Mammary epithelial cell (primary cell): ENCODE data around the gene GPC5.
"Not testable (repeated sequence)": the region's sequence is repeated elsewhere in the genome, so short reads cannot be mapped to it uniquely, and the experiment has no call there.

ENCODE experiments used
- CTCF ChIP-seq, 2 donors: IDR thresholded peaks in 1 of 2; conservative IDR thresholded peaks in 1 of 2; 2 replicates each; pipeline ENCODE4 v1.5.1; 2011 to 2012; ENCODE audit warnings: inconsistent platforms in 2 of 2, low read length in 2 of 2, mild to moderate bottlenecking in 2 of 2, control low read depth in 1 of 2, low read depth in 1 of 2; ENCODE audit not compliant: insufficient read depth in 1 of 2; ENCODE audit errors: extremely low read depth in 1 of 2
- EZH2 ChIP-seq: IDR thresholded peaks from 2 replicates; pipeline ENCODE4 v1.6.1; 2012; ENCODE audit warnings: low read length, inconsistent platforms, borderline replicate concordance

- TF ChIP-seq CTCF (conservative IDR thresholded peaks at IDR 0.05 in 1 of 2, IDR thresholded peaks at IDR 0.05 in 1 of 2; ENCODE audit: extremely low read depth in 1 of 2, insufficient read depth in 1 of 2, low read depth in 1 of 2, low read length in 2 of 2); EZH2: not testable (repeated sequence)
Measured at GRCh38 chr13:91798338-91798737, 399.9 kb downstream of the GPC5 start.
